GM19238 (cell line): ENCODE results near the gene INPP4A.

Experiments used
- DNase-seq: peaks from one replicate; pipeline ENCODE4 v3.0.0; 2011; ENCODE audit warnings: low spot score; ENCODE audit not compliant: insufficient read length

The INPP4A gene

DNA sequence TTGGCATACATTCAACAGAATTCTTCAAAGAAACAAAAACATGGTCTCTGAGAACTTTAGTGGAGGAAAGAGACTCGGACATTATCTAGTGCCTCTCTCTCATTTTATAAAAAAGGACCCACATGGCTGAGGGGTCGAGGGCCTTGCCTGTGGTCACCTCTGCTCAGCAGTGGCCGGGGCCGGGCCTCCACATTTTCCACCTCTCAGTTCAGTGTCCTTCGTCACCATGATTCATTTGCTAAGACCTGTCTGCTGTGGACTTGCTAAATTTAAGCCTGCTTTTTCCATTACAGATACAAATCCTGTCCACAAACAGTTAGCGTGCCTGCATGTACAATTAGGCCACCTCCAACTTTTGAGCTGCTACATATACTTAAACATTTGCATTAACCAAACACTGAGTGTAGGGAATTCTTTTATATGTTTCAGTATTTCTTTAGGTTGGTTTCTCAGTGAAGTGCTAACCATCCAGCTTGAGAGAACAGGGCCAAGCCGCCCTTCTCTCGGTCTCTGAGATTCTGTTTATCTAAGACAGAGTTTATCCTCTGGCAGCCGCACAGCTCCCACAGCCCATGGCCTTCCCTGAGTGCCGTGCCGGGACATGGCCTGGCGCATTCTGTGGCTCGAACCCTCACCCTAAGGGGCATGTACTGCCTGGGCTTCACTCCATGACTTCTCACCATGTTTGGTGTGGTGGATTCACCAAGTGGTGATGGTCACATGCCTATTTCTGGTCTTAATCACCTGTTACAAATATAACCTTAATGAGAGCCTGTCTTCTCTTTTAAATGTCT lies 117.4 kb downstream of the INPP4A start:
- no peak for DNase-seq

DNA sequence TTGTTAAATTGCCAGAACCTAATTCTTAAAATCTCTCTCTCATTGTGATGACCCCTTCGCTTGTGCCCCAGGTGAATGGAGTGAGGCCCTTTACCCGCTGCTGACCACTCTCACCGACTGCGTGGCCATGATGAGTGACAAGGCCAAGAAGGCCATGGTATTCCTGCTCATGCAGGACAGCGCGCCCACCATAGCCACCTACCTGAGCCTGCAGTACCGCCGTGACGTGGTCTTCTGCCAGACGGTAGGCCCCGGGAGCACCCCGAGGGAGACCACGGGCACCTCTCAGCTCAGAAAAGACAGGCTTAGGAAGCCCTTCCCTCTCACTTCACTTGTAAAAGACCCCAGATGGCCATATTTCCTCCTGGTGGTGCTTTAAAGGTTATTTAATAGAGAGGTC lies 118.7 kb downstream of the INPP4A start:
- no peak for DNase-seq

DNA sequence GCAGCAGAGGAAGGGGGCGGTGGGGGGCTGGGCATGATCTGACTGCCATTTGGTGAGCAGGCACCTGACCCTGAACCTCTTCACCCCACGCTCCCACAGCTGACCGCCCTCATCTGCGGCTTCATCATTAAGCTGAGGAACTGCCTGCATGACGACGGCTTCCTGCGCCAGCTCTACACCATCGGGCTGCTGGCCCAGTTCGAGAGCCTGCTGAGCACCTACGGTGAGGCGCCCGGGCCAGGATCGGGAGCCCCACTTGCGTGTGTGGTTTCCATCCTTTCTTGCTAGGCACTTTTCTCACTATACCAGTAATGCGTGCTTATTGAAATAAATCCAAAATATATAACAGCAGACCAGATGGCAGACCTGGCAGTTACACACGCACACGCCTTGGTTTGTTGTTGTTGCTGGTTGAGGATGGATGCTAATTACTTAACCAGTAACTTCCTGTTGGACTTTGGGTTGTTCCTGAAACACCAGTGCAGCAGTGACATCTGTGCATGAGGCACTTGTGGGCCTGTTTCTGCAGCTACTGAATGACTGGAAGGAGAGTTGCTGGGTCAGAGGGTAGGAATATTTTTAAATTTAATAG lies 120.0 kb downstream of the INPP4A start:
- DNase-seq, result no peak

DNA sequence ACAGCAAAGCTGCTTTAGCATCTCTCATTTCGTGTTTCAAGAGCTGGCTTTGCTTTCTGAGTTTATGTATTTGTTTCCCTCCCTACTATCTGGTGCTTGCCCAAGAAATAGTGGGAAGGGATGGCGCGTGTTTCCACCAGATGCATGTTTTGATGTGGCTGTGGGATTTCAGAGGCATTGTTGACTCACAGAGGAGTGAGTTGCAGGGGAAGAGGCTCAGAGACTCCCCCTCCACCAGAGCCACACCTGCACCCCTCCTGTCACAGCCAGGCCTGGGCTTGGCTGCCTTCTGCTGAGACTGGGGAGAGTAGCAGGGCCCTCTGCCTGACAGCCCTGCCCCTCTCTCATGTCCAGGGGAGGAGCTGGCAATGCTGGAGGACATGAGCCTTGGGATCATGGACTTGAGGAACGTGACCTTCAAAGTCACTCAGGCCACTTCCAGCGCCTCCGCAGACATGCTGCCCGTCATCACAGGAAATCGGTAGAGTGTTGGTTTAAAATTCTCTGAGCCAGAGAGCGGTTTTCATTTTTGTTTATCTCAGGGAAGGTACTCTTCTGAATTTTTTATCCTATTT lies 120.7 kb downstream of the INPP4A start:
- DNase-seq, result no peak

DNA sequence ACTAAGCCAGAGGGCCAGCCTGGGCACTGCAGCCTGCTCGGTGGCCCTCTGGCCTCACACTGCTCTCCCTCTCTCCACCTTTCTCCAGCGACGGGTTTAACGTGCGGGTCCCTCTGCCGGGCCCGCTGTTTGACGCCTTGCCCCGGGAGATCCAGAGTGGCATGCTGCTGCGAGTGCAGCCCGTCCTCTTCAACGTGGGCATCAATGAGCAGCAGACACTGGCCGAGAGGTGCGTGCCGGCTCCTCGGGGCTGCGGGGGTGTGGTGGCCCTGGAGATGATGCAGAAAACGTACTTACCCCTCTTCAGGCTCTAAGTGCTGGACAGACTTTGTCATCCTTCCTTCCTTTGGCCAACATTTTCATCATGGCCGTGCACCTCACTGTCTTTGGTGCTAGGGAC lies 121.3 kb downstream of the INPP4A start:
- DNase-seq, result no peak

DNA sequence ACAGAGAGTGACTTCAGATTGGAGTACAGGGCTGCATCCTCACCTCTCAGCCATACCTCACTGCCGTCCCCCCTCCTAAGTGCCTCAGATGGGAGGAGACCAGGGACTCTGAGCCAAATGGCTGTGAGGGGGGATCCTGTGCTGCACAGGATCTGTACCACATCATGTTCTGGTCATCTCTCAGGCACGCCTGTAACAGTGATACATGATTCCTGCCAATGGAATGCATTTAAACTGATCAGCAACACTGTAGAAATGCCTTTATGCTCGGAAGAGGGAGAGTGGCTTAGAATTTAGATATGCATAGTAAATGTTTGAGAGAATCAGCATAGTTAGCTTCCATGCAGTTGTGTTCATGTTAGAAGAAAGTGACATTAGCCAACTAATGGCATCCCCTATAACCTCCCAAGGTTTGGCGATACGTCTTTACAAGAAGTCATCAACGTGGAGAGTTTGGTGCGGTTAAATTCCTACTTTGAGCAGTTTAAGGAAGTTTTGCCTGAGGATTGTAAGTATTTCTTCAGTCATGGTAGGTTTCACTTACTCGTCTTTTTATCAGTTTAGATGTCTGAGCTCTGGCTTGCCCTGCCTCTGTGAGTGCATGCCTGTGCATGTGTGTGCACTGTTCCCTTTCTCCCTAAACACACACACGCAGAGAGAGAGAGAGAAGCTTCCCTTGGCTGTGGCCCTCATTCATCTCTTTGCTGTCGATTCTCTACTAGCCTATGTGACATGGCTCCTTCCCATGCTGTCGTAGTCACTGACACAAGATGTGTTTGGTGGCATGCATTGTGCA lies 123.7 kb downstream of the INPP4A start:
- no peak for DNase-seq

DNA sequence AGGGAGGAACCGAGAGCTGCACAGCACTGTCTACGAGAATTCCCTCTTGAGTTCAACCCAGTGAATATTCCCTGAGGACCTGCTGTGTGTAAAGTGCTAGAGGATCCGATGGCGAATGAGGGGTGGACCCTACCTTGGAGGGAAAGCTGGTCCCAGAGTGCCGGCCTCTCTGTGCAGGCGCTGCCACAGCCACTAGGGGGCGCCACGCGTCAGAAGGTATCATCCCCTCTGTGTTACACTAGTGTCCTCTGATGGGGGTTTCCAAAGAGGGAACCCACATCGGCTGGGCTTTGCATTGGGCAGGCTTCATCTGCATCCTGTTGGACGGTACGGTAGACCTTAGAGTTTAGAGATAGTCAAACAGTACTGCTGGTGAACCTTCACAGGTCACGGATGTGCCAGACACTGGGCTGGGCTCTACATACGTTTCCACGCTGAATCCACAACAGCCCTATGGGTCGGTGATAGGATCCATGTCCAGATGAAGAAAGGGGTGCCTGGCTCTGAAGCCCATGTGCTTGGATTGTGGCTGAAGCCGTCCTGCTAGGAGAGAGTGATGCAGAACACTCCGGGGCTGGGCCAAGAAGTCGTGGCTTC lies 124.6 kb downstream of the INPP4A start:
- DNase-seq, result peak; percentile 61

DNA sequence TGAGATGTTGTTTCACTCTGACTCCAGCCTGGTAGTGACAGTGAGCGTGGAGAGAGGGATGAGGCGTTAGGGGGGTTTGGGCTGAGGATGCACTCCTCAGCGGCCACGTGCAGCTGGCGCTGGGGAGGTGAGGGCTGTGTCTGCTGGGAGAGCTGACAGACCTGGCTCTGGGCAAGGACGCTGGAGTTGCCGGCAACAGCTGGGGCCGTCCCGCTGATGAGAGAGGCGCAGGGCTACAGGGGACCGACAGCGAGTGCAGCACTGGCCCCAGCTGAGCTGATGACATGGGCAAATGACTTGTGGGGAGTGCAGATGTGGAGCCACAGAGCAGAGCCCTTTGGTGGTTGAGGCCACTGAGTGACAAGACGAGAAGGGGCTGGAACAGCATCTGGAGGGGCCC lies 125.3 kb downstream of the INPP4A start:
- no peak for DNase-seq

DNA sequence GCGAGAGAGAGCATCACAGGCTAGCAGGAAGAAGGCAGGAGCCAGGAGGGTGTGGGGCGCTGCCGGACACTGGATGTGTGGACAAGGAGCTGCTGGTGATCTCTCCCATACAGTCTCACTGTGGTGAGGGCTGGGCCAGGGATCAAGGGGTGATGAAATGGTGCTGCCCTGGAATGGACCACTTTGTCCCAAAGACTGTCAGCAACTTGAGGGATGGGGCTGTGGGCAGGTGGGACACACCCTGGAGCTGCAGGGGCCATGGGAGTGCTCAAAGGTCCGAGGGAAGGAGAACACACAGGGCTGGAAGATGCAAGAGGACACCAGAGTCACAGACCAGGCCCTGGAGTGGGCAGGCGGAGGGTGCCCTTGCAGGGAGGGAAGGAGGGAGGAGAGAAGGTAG lies 125.7 kb downstream of the INPP4A start:
- no peak for DNase-seq

DNA sequence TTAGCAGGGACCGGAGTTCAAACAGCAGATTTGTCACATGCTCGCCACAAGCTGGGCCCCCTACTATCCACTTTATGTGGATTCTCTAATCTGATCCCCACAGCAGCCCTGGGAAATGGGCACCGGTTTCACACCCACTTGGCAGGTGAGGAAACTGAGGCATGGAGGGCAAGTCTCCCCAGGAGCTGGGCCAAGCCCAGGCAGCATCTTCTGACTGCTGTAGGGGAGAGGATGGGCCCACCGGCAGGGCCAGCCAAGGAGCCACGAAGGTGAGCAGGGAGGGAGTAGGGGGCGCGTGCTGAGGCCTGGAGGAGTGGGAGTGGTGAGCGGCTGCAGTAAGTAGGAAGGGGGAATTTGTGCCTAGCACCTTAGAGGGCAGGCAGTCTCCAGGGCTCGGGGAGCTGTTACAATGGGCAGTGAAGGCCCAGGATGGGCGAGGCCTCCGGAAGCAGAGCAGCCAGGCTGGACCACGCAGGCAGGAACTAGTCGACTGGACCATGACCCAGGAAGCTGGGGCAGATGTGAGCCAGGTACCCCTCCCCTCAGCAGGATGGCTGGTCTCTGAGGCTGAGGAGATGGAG lies 126.6 kb downstream of the INPP4A start:
- DNase-seq, result no peak

DNA sequence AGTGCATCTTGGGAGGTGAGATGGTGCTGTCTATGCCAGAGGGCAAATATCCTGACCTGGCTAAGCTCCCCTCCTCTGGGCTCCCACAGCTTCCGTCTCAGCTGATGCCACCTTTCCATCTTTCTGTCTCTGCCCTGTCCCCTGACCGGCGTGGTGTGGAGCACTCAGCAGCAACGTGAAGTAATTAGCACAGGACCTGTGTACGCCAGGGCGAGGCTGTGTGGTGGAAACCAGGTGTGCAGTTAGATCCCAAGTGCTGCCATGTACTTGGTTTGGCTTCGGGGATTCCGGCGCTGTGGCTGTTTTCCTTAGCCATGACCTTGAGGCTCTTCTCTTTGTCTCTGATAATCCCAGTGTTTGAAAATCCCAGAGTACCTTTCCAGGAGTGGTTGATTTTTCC lies 127.1 kb downstream of the INPP4A start:
- no peak for DNase-seq

DNA sequence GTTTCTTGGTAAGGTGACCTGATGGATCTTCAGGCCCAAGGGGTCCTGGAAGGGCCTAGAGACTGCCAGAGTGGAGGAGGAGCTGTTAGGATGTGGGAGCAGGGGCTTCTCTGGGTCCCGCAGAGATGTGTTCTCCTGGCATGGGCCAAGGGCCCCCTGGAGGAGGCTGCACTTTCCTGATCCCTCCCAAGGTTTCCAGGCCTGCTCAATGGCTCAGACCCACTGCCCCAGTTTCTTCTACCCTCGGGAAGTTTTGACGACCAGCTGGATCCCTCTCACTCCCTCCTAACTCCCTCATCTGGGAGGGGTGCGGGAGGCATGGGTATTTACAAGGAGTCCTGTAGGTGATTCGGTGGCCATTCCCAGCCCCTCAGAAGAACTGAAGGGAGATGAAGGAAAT lies 127.6 kb downstream of the INPP4A start:
- DNase-seq, result no peak

DNA sequence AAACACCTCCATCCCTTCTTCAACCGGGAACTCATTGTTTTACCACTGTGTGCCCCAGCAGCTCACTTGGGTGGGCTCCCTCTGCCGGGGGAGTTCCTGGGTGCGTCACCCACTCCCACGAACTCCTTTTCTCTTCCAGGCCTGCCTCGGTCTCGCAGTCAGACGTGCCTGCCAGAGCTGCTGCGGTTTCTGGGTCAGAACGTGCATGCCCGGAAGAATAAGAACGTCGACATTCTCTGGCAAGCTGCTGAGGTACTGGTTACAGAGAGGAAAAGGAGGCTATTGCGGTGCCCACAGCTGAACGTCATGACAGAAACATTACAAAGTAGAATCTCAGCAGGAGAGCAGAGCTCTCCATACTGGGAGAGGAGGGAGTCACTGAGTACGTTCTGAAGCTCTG lies 128.0 kb downstream of the INPP4A start:
- DNase-seq, result no peak

DNA sequence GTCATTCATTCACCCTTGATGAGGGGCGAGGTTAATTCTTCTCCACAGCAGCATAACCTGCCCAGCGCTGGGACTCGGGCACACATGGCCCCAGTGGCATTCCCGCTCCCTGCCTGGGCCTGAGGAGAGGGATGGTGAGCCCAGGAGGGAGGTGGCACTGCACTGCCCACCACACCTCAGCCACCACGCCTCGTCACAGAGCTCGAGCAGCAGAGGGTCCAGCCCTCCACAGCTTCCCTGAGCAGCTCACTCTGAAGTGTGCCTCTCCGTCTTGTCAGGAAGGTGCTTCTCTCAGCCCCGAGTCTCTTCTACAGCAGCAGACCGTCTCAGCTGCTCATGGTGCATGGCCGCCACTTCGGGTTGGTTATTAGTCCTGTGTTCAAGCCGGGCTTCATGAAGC lies 128.8 kb downstream of the INPP4A start:
- no peak for DNase-seq

DNA sequence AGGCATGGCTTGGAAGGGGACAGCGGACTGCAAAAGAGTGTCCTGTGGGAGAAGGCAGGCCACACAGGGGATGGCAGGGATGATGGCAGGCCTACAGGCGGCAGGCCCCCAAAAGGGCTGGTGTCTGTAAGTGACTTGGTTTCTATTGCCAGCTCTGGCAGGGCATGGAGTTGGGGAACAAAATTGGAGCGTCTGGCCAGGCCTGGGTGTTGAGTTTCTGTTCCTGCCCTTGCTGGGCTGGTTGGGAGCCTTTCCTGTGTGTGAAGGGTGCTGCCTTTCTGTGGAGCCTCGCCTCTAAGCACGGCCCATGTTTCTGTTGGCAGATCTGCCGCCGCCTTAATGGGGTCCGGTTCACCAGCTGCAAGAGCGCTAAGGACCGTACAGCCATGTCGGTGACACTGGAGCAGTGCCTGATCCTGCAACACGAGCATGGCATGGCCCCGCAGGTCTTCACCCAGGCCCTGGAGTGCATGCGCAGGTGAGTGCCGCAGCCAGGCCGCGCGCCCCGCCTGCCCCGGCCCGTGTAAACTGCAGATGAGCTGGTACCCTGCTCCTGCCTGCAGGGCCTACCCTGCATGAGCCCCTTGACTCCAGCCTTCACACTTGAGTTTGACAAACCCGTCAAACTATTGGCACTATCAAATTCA lies 132.1 kb downstream of the INPP4A start:
- DNase-seq, result no peak

DNA sequence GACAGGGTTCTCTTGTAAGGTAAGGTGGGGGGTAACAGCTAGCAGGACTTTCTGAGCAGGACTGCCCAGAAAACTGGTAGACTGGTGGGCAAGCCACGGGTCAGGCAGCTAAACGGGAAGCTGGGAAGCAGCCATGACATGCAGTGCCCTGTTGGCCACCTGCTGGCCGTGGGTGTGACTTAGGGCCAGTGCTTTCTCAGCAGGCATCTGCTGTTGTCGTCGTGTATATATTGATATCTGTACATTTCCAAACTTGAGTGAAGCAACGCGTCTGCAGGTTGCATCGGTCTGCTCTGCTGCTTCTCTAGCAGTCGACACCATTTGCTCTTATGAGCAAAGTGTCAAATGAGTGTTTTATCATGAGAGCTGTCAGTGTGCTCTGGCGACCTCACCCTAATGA lies 132.7 kb downstream of the INPP4A start:
- DNase-seq, result no peak

DNA sequence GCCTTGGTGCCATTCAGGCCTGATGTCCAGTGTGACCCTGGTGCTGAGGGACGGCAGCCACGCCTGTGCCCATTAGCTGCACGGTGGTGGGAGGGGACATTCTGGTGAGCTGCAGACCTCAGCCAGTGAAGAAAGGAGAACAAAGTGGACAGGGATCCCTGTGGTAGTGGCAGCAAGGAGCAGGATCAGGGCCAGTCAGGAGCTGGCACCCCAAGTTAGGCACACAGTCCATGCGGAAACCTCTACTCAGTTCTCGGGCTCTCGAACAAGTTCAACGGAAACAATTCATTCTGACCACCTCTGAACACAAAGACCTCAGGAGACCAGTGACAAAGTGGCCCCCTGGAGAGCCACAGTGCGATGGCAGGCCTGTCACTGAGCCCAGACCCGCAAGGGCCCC lies 133.6 kb downstream of the INPP4A start:
- no peak for DNase-seq

DNA sequence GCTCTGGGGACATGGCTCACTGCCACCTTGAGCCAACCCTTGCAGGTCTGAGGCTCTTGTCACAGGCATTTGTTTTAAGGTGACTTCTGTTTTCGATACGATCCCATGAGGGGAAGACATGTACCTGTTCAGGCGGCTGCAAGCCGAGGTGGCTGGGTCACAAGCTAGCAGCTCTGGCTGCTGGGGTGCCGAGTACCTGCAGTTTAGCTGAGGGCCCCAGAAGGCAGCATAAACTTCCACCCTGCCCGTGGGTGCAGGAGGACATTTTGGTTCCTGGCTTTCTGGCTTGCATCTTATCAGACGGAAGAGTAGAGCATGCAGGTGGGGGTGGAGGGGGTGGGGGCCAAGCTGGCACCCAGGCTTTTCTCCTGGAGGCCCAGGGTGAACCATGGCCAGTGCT lies 135.3 kb downstream of the INPP4A start:
- DNase-seq, result no peak

DNA sequence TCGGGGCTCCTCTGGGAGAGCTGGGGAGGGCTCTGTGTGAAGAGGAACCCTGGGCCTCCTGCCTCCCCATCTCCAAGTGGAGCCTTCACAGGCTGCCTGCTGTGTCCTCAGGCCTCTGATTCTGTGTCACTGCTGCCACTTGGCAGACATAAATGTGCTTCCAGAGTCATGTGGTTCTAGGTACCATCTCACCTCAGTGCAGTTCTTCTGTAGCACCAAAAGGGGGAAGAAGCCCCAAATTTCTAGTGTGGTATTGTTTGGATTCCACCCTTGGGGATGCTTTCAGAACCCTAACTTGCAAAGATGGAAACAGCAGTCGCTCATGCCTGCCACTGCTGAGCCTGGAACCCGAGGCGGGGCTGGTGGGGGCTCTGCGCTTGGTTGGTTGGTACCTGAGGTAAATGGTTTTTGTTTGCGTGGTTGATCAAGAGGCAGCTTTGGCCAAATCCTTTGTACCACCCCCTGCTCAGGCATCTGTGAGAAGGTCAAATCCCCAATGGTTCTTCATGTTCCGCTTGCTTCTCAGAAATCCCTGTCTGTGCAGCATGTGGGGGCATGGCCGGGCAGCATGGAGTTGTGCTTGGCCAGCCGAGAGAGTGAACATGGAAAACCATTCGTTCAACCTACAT lies 136.1 kb downstream of the INPP4A start:
- DNase-seq, result no peak

DNA sequence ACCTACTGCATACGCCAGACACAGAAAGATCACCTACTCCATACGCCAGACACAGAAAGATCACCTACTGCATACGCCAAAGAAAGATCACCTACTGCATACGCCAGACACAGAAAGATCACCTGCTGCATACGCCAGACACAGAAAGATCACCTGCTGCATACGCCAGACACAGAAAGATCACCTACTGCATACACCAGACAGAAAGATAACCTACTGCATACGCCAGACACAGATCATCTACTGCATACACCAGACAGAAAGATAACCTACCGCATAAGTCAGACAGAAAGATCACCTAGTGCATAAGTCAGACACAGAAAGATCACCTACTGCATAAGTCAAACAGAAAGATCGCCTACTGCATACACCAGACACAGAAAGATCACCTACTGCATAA lies 137.9 kb downstream of the INPP4A start:
- DNase-seq, result no peak
